OCI-LY7 (cell line): ENCODE results near the gene OVCH2. TPM values are rescaled to one million over a fixed set of nuclear protein-coding genes. Genes with fewer than 3 reads are reported as not detected.
A peak's percentile ranks its signal among the peaks of the same experiment; 100 is the strongest.
"Not testable (repeated sequence)": the region's sequence is repeated elsewhere in the genome, so short reads cannot be mapped to it uniquely, and the experiment has no call there.

ENCODE experiments used
- BruUV-seq: library from RNA; stranded (reverse); fragments of 400-500 nt; replicated peaks from 2 replicates; lab custom pipeline; 2021; lab: Mats Ljungman, UMichigan
- CTCF ChIA-PET: fragments of 300-600 bp; sonication (Branson Sonifier 250); formaldehyde crosslinking; loops from one replicate; lab custom pipeline; 2022; ENCODE audit warnings: antibody characterized with exemption; ENCODE audit not compliant: unreplicated experiment; lab: Charles Lee
- POLR2A ChIA-PET: fragments of 300-600 bp; sonication (Branson Sonifier 250); formaldehyde crosslinking; loops from one replicate; lab custom pipeline; 2022; ENCODE audit warnings: antibody characterized with exemption; lab: Charles Lee
- DNase-seq: peaks from one replicate; pipeline ENCODE4 v3.0.0-alpha.2; 2015; ENCODE audit warnings: low spot score
- H2AFZ ChIP-seq: fragments of 200-600 bp; sonication (generic), shearing (Covaris generic); 2 replicates; pipeline ENCODE4 v1.6.1; 2014; ENCODE audit warnings: mild to moderate bottlenecking, antibody characterized with exemption, low read length, moderate library complexity
- H3K27ac ChIP-seq: fragments of 200-600 bp; sonication (generic); 2 replicates; pipeline ENCODE4 v1.5.1; 2014; ENCODE audit warnings: mixed run types, low read depth, mild to moderate bottlenecking, moderate library complexity, low read length, inconsistent platforms; ENCODE audit not compliant: poor library complexity, severe bottlenecking
- H3K36me3 ChIP-seq: fragments of 200-600 bp; sonication (generic); 2 replicates; pipeline ENCODE4 v1.6.1; 2014; ENCODE audit warnings: mild to moderate bottlenecking, antibody characterized with exemption, low read length, moderate library complexity, mixed read lengths; ENCODE audit not compliant: insufficient read depth
- H3K4me1 ChIP-seq: fragments of 200-600 bp; sonication (generic); 2 replicates; pipeline ENCODE4 v1.5.1; 2014; ENCODE audit warnings: mild to moderate bottlenecking, low read length; ENCODE audit not compliant: insufficient read depth, poor library complexity, severe bottlenecking
- H3K4me2 ChIP-seq: fragments of 200-600 bp; sonication (generic); 2 replicates; pipeline ENCODE4 v1.6.1; 2014; ENCODE audit warnings: mild to moderate bottlenecking, low read length
- H3K4me3 ChIP-seq: fragments of 200-600 bp; sonication (generic); 2 replicates; pipeline ENCODE4 v1.5.1; 2014; ENCODE audit warnings: mild to moderate bottlenecking, low read depth, low read length; ENCODE audit not compliant: poor library complexity, severe bottlenecking
- H3K79me2 ChIP-seq: fragments of 200-600 bp; sonication (generic); 2 replicates; pipeline ENCODE4 v1.6.1; 2016; ENCODE audit warnings: low read depth, mild to moderate bottlenecking, low read length, moderate library complexity, mixed read lengths; ENCODE audit not compliant: insufficient read depth
- H3K9me2 ChIP-seq: fragments of 200-600 bp; sonication (generic); 2 replicates; pipeline ENCODE4 v1.6.1; 2016; ENCODE audit warnings: mild to moderate bottlenecking, low read length, mixed read lengths; ENCODE audit not compliant: insufficient read depth
- H3K9me3 ChIP-seq: fragments of 200-600 bp; sonication (generic); 2 replicates; pipeline ENCODE4 v1.6.1; 2014; ENCODE audit warnings: mild to moderate bottlenecking, mixed run types, low read length, mixed read lengths
- H4K20me1 ChIP-seq: fragments of 200-600 bp; sonication (generic); 2 replicates; pipeline ENCODE4 v1.6.1; 2014; ENCODE audit warnings: mild to moderate bottlenecking, antibody characterized with exemption, low read length, moderate library complexity, mixed read lengths; ENCODE audit not compliant: insufficient read depth
- CTCF ChIP-seq: fragments of 200-600 bp; sonication (generic); conservative IDR thresholded peaks from 2 replicates; pipeline ENCODE4 v1.5.1; 2014; ENCODE audit warnings: mild to moderate bottlenecking, antibody characterized with exemption, low read length, moderate library complexity, mixed read lengths
- EZH2phosphoT487 ChIP-seq: fragments of 200-600 bp; sonication (generic); IDR thresholded peaks from 2 replicates; pipeline ENCODE4 v1.6.1; 2018; ENCODE audit warnings: low read depth, borderline replicate concordance, mild to moderate bottlenecking, mixed run types, antibody characterized with exemption, low read length, moderate library complexity, mixed read lengths
- intact Hi-C: fragments of 100-400 bp; cut with micrococcal nuclease; formaldehyde crosslinking; loops from one replicate; pipeline ENCODE4 v1.10.0; 2022; ENCODE audit not compliant: unreplicated experiment
- total RNA-seq, 2 experiments: library from RNA; depleted of rRNA in 1 of 2; stranded (reverse); fragments of >200 nt in 1 of 2; shearing (Covaris generic) in 1 of 2; gene quantifications; 2 replicates each; pipeline ENCODE4 v1.2.3, GENCODE V29; 2014 to 2022

Gene OVCH2
- total RNA-seq, 2 experiments from 2014 or later = not detected

DNA sequence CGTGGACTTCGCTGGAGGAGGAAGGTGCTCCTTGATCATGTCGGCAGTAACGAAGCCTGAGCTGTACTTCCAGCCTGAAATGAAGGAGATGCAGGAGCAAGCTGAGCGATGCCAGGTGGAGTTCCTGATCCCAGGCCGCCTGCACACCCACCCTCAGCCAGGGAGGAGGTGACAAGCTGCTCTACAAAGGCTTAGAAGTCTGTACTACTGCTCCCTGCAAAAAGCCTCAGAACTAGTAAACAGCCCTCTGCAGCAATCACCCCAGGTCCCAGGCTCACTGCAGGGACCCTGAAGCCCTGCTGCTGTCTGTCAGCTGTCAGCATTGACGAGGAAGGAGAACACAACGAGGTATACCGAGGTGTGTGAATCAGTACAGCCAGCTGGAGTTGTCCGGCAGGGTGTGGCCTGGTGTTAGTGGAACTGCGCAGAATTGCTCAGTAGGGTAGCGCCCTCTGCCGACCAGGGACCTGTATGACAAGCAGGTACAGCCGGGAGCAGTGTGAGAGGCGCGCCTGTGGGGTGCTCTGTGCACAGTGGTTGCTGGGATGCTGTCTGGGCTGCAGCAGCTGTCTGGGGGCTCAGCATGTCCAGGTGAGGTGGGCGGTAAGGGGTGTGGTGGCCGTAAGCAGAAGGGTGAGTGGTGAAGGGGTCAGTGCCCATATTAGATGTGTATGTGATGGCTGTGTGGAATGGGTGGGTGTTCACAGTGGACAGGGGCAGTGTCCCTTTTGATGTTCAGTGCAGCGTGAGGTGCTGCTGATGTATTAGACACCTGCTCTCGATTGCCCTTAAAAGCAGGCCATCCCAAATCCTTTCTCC lies 40.6 kb downstream of the OVCH2 start:
- Histone ChIP-seq H3K4me1 (no peaks in the 10 kb centered on the region), H3K9me2 (no peaks in the 10 kb centered on the region), H3K79me2 (no peaks in the 10 kb centered on the region), H2AFZ (no peak overlapping the region), H3K36me3 (peaks cover 50% of the 10 kb centered on the region), H3K4me3 (no peak overlapping the region), H3K27ac (no peak overlapping the region), H3K9me3 (no peaks in the 10 kb centered on the region), H4K20me1 (no peaks in the 10 kb centered on the region), H3K4me2 (no peak overlapping the region)
- POLR2A ChIA-PET = interaction anchor here (0.5 kb wide), 1 partner anchor 187 kb away, joined by 6 read pairs; no protein-coding TSS in a partner anchor
- intact Hi-C loops = loop anchor here (1.0 to 5.0 kb wide), 2 partner anchors 152 to 223 kb away; partner anchors contain the start of gene PPFIBP2
- DNase-seq = peak; percentile 83
- TF ChIP-seq EZH2phosphoT487 = no peak
- TF ChIP-seq CTCF = peak; percentile 90
- no TSS peak for BruUV-seq
- CTCF ChIA-PET = interaction anchor here (0.6 to 1.2 kb wide), 2 partner anchors 23 to 88 kb away, joined by 3 read pairs; no protein-coding TSS in a partner anchor

- Histone ChIP-seq H4K20me1 (no peaks in the 10 kb centered on the region), H3K9me2 (no peaks in the 10 kb centered on the region), H3K4me2 (no peak overlapping the region), H3K4me1 (no peaks in the 10 kb centered on the region), H3K4me3 (no peak overlapping the region), H3K27ac (no peak overlapping the region), H3K36me3 (peaks cover 50% of the 10 kb centered on the region), H2AFZ (no peak overlapping the region), H3K9me3 (no peaks in the 10 kb centered on the region), H3K79me2 (no peaks in the 10 kb centered on the region)
- intact Hi-C loops = loop anchor here (1.0 to 5.0 kb wide), 2 partner anchors 152 to 223 kb away; partner anchors contain the start of gene PPFIBP2
- CTCF ChIA-PET = interaction anchor here (1.2 kb wide), 1 partner anchor 22 kb away, joined by 3 read pairs; no protein-coding TSS in a partner anchor
- no peak for DNase-seq
- no TSS peak for BruUV-seq
- POLR2A ChIA-PET = no interaction called here
- TF ChIP-seq CTCF (no peak), EZH2phosphoT487 (no peak)
Observed at GRCh38 chr11:7664867-7665266, 41.4 kb downstream of the OVCH2 start.

DNA sequence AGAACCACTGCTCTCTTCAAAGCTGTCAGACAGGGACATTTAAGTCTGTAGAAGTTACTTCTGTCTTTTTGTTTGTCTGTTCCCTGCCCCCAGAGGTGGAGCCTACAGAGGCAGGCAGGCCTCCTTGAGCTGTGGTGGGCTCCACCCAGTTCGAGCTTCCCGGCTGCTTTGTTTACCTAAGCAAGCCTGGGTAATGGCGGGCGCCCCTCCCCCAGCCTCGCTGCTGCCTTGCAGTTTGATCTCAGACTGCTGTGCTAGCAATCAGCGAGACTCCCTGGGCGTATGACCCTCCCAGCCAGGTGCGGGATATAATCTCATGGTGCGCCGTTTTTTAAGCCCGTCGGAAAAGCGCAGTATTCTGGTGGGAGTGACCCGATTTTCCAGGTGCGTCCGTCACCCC lies 42.7 kb downstream of the OVCH2 start:
- POLR2A ChIA-PET, H3K9me3 ChIP-seq, H3K27ac ChIP-seq, H3K4me1 ChIP-seq, H3K9me2 ChIP-seq, BruUV-seq, H3K4me2 ChIP-seq, H3K4me3 ChIP-seq, H2AFZ ChIP-seq, DNase-seq, intact Hi-C loops, H3K79me2 ChIP-seq, CTCF ChIA-PET, H4K20me1 ChIP-seq: not testable (repeated sequence)
- H3K36me3 ChIP-seq = peaks cover 39% of the 10 kb centered on the region
